Lower leg skin (tissue), 4 donors: ENCODE results near the gene ARHGEF4. TPM values are rescaled to one million over a fixed set of nuclear protein-coding genes. Genes with fewer than 3 reads are reported as not detected.
"Not testable (repeated sequence)": the region's sequence is repeated elsewhere in the genome, so short reads cannot be mapped to it uniquely, and the experiment has no call there.

Source experiments
- DNase-seq, 2 donors: peaks; one replicate each; pipeline ENCODE4 v3.0.0-alpha.2; 2019; ENCODE audit warnings: low spot score in 2 of 2
- H3K4me3 ChIP-seq: fragments of 200-600 bp; sonication (generic); 2 replicates; pipeline ENCODE4 v1.5.1; 2017; ENCODE audit warnings: mild to moderate bottlenecking, low read depth; ENCODE audit not compliant: poor library complexity, severe bottlenecking
- CTCF ChIP-seq, 3 donors: fragments of 450-650 bp; IDR thresholded peaks; one replicate each; pipeline ENCODE4 v1.5.1; 2016; ENCODE audit warnings: antibody characterized with exemption in 3 of 3, mild to moderate bottlenecking in 3 of 3, moderate library complexity in 2 of 3
- POLR2A ChIP-seq, 2 donors: fragments of 450-650 bp; IDR thresholded peaks; one replicate each; pipeline ENCODE4 v1.6.1; 2016 to 2017; ENCODE audit warnings: antibody characterized with exemption in 2 of 2, mild to moderate bottlenecking in 1 of 2, moderate library complexity in 1 of 2
- WGBS, 2 donors: methylation state at CpG; one replicate each; pipeline ENCODE4 v1.1.5; 2018; 5-methylcytosine and 5-hydroxymethylcytosine counted together
- intact Hi-C: fragments of 100-400 bp; cut with DNase I; formaldehyde crosslinking; loops from one replicate; pipeline ENCODE4 v1.15.0; 2023; ENCODE audit warnings: low total_unique reads
- total RNA-seq, 4 donors: library from RNA; depleted of rRNA; stranded (reverse); fragments of >200 nt; gene quantifications; one replicate each; pipeline ENCODE4 v1.1.0, GENCODE V29; 2016

The ARHGEF4 gene
- total RNA-seq, 4 donors from 2014 or later, result 106 to 220 (median 120) TPM

DNA sequence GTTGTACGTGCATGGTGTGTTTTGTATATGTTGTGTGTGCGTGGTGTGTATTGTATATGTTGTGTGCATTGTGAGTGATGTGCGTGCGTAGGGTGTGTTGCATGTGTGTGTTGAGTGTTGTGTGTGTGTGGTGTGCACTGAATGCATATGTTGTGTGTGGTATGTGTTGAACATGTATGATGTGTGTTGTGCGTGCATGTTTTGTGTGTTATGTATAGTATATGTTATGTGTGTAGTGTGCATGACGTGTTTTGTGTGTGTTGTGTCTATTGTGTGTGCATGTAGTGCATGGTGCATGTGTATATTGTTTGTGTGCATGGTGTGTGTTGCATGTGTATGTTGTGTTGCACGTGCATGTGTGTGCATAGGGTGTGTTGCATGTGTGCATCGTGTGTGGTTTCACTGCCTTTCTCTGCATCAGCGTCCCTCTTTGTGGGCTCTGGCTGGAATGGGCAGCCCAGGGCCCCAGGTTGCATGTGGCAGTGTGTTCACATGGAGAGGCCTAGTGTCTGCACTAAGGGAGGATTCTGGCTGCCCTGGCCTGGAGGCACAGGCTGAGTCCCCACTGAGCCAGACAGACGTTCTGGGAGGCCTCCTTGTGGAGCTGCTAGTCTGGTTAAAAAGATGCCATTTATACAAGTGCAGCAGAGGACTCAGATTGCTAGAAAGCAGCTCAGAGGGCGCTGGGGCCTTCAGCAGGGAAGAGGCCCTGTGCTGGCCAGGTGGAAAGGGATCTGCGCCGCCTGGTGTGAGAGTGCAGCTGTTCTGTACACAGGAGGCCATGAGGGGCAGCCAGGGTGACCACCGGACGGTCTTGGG, 149.3 kb downstream of the ARHGEF4 start:
- intact Hi-C loops, result no loop called here
- no peak for DNase-seq
- H3K4me3 ChIP-seq, result no peak overlapping the region
- WGBS, 2 donors, result 88 to 92% methylated on average over 15 of the region's 15 CpGs
- no peak for TF ChIP-seq CTCF (IDR thresholded peaks at IDR 0.05)
- TF ChIP-seq POLR2A (IDR thresholded peaks at IDR 0.05), result no peak

GRCh38 chr2:130986890-130987493, 150.3 kb downstream of the ARHGEF4 start:
- 88 to 90% methylated on average over 11 of the region's 11 CpGs for WGBS, 2 donors
- intact Hi-C loops, result no loop called here

GRCh38 chr2:130987519-130988425, 151.1 kb downstream of the ARHGEF4 start:
- WGBS, 2 donors, result 53 to 56% methylated on average over 15 of the region's 15 CpGs
- intact Hi-C loops, result no loop called here
- H3K4me3 ChIP-seq, result no peak overlapping the region
- TF ChIP-seq CTCF (IDR thresholded peaks at IDR 0.05) (no peak), POLR2A (IDR thresholded peaks at IDR 0.05) (no peak)
- no peak for DNase-seq

More at GRCh38 chr2:130986890-130987493, 150.3 kb downstream of the ARHGEF4 start:
- no peak overlapping the region for H3K4me3 ChIP-seq
- no peak for TF ChIP-seq POLR2A (IDR thresholded peaks at IDR 0.05)
- no peak for TF ChIP-seq CTCF (IDR thresholded peaks at IDR 0.05)
- DNase-seq, result no peak

DNA sequence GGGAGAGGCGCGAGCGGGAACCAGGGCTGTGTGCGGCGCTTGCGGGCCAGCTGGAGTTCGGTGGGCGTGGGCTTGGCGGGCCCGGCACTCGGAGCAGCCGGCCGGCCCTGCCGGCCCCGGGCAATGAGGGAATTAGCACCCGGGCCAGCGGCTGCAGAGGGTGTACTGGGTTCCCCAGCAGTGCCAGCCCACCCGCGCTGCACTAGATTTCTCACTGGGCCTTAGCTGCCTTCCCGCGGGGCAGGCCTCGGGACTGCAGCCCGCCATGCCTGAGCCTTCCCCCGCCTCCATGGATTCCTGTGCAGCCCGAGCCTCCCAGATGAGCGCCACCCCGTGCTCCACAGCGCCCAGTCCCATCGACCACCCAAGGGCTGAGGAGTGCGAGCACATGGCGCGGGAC, 154.7 kb downstream of the ARHGEF4 start:
- intact Hi-C loops, DNase-seq: not testable (repeated sequence)

GRCh38 chr2:130992003-130992402, 155.3 kb downstream of the ARHGEF4 start:
- DNase-seq, H3K4me3 ChIP-seq, intact Hi-C loops: not testable (repeated sequence)
- 93 to 95% methylated on average over 10 of the region's 10 CpGs for WGBS, 2 donors

More for the DNA sequence above, 154.7 kb downstream of the ARHGEF4 start:
- 92 to 96% methylated on average over 21 to 28 of the region's 32 CpGs for WGBS, 2 donors
- not testable (repeated sequence) for H3K4me3 ChIP-seq

GRCh38 chr2:130996691-130997090, 160.0 kb downstream of the ARHGEF4 start:
- 81 to 87% methylated on average over 3 of the region's 3 CpGs for WGBS, 2 donors
- no peak overlapping the region for H3K4me3 ChIP-seq
- DNase-seq, result no peak
- TF ChIP-seq CTCF (IDR thresholded peaks at IDR 0.05) (no peak), POLR2A (IDR thresholded peaks at IDR 0.05) (no peak)
- intact Hi-C loops, result no loop called here
